Measurements from ENCODE around the gene PLAAT1.

The PLAAT1 gene

GRCh38 chr3:193240850-193241706, at the start of gene PLAAT1:
Gene PLAAT1 (plus strand): TSS chr3:193241222. CDS start chr3:193255651, 14,429 bp downstream.
- DNase-seq: no peak

- DNase-seq: no peak
Measured at GRCh38 chr3:193194371-193194770, 46.7 kb upstream of the PLAAT1 start.

- DNase-seq: no peak
Measured at GRCh38 chr3:193196746-193197145, 44.3 kb upstream of the PLAAT1 start.

- DNase-seq: no peak
Measured at GRCh38 chr3:193207290-193208273, 33.4 kb upstream of the PLAAT1 start.

- no peak for DNase-seq
Measured at GRCh38 chr3:193210618-193211017, 30.4 kb upstream of the PLAAT1 start.

GRCh38 chr3:193211173-193211572, 29.8 kb upstream of the PLAAT1 start:
- DNase-seq: no peak

GRCh38 chr3:193211984-193212383, 29.0 kb upstream of the PLAAT1 start:
- DNase-seq: no peak

- DNase-seq: no peak
Measured at GRCh38 chr3:193212844-193213243, 28.2 kb upstream of the PLAAT1 start.

- DNase-seq: no peak
Measured at GRCh38 chr3:193214445-193214844, 26.6 kb upstream of the PLAAT1 start.

GRCh38 chr3:193225302-193226125, 15.5 kb upstream of the PLAAT1 start:
- DNase-seq: no peak

- DNase-seq: no peak
Measured at GRCh38 chr3:193228206-193228605, 12.8 kb upstream of the PLAAT1 start.

- DNase-seq: no peak
Measured at GRCh38 chr3:193229851-193230420, 11.1 kb upstream of the PLAAT1 start.

GRCh38 chr3:193230610-193231009, 10.4 kb upstream of the PLAAT1 start:
- DNase-seq: no peak

GRCh38 chr3:193231201-193231600, 9.8 kb upstream of the PLAAT1 start:
- no peak for DNase-seq

GRCh38 chr3:193236599-193236998, 4.4 kb upstream of the PLAAT1 start:
- DNase-seq: no peak

GRCh38 chr3:193237030-193237429, 4.0 kb upstream of the PLAAT1 start:
- DNase-seq: no peak

GRCh38 chr3:193240436-193240849, 579 bp upstream of the PLAAT1 start:
- no peak for DNase-seq

- no peak for DNase-seq
Measured at GRCh38 chr3:193241716-193242115, 694 bp downstream of the PLAAT1 start.

- no peak for DNase-seq
Measured at GRCh38 chr3:193243571-193243970, 2.5 kb downstream of the PLAAT1 start.

GRCh38 chr3:193248848-193249468, 7.9 kb downstream of the PLAAT1 start:
- no peak for DNase-seq

GRCh38 chr3:193250492-193250891, 9.5 kb downstream of the PLAAT1 start:
- DNase-seq: no peak

Measured in activated naive CD4-positive, alpha-beta T cell treated with anti-CD3 and anti-CD28 coated beads, Interleukin-2, amount 50 U/mL, for 16 hours (primary cell).